Hematopoietic multipotent progenitor cell treated with erythropoietin and hydrocortisone succinate and interleukin-3 and kit ligand, for 4 days (in vitro differentiated cells): ENCODE data around the gene TLE4.
A peak's percentile ranks its signal among the peaks of the same experiment; 100 is the strongest.

ENCODE experiments used
- DNase-seq: peaks from one replicate; pipeline ENCODE4 v3.0.0-alpha.2; 2015

The TLE4 gene

DNA sequence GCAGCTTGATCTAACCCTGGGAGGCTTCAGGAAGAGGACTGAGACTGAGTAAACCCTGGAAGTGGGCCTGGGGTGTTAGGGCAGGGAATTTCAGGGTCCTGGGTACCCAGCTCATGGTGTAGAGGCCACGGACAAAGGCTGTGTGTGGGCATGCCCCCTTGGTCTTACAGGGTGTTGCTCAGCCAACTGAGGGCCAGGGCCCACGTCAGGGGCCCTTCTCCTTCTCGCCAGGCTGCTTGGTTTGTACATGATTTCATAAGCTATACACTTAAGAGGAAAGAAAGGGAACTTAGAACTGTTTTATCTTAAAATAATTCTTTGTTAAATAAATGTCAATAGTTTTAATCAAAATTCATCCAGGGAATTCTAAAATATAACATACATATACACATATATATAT is 95.4 kb downstream of the TLE4 start:
- DNase-seq: no peak

GRCh38 chr9:79667817-79668436 is 96.2 kb downstream of the TLE4 start:
- DNase-seq: no peak

GRCh38 chr9:79668956-79669355 is 97.2 kb downstream of the TLE4 start:
- no peak for DNase-seq

GRCh38 chr9:79670269-79670961 is 98.7 kb downstream of the TLE4 start:
- DNase-seq: no peak

DNA sequence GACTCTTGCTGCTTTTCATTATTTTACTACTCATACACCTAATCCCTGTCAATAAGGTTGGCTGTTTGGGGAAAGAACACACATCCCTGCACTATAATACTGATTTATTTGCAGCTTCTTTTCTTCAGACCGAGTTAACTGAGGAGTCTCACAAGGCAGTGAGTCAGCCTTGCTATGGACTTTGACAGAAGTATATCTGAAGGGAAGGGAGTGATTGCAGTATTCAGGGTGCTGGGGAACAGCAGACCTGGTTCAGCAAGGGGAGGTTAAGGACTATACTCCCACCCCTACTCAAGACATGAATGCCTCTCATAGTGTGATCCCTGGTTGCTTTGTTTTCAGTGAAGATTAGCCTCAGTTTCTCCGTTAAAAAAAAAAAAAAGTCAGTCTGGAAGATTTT is 99.8 kb downstream of the TLE4 start:
- DNase-seq: no peak

- DNase-seq: peak; percentile 15
These were observed 100.5 kb downstream of the TLE4 start for GRCh38 chr9:79672236-79672635.

GRCh38 chr9:79672891-79673290 is 101.1 kb downstream of the TLE4 start:
- DNase-seq: no peak

GRCh38 chr9:79673614-79674013 is 101.8 kb downstream of the TLE4 start:
- peak; percentile 38 for DNase-seq

DNA sequence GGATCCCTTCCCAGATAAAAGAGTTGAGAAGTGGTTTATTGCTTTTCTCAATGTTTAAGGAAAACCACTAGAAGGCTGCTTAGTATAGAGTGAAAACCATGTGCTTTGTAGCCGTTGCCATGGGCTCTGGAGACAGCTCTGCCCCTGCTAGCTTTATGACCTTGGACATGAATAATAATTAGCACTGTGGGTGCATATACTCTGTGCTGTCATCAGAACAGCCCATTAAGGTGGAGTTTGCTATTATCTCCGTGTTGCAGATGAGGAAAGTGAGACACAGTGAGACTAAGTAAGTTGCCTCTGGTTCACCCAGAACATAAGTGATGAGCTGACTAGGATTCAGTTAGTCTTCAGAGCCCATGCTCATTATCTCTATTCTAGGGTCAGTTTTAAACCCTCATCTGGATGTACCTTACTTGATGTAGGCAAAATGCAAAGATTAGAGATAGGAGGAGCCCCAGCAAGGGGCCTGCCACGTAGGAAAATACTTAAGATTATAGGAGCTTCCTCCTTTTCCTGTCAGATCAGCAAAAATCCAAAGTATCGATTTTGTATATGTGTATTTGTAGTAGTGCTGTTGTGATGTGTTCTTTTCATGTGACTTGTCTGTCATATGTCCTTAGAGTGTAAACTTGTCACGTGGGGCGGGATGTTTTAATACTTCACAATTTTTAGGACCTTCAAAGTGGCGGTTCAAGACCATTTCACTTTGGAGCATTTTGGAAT is 102.5 kb downstream of the TLE4 start:
- DNase-seq: peak; percentile 61

DNA sequence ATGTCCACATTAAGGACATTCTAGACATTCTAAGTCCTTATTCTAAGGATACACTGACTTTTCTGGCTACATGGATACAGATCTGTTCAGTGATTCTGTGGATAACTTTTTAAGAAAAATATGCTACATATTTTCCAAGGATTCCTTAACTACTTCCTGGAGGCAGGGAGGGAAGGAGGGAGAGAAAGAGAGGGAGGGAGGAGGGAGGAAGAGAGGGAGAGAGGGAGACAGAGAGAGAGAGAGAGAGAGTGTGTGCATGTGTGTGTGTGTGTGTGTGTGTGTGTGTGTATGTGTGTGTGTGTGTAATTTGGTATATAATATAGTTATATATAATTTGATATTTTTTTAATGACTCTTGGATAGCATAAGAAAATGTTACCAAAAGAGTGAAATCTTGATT is 109.8 kb downstream of the TLE4 start:
- no peak for DNase-seq

- no peak for DNase-seq
These were observed 110.4 kb downstream of the TLE4 start for GRCh38 chr9:79682076-79682736.

DNA sequence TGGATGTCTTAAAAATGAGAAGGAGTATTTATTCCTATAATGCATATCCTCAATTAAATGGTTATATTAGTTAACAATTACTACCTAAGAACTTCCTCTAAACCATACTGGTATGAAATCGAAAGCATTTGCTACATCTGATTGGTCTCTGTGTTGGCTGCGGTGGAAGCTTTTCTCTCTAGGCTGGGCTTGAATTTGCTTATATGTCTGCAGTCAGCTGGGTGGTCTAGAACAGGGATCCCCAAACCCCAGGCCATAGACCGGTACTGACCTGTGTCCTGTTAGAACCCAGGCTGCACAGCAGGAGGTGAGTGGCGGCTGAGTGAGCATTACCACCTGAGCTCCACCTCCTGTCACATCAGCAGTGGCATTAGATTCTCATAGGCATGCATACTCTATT is 112.3 kb downstream of the TLE4 start:
- no peak for DNase-seq

DNA sequence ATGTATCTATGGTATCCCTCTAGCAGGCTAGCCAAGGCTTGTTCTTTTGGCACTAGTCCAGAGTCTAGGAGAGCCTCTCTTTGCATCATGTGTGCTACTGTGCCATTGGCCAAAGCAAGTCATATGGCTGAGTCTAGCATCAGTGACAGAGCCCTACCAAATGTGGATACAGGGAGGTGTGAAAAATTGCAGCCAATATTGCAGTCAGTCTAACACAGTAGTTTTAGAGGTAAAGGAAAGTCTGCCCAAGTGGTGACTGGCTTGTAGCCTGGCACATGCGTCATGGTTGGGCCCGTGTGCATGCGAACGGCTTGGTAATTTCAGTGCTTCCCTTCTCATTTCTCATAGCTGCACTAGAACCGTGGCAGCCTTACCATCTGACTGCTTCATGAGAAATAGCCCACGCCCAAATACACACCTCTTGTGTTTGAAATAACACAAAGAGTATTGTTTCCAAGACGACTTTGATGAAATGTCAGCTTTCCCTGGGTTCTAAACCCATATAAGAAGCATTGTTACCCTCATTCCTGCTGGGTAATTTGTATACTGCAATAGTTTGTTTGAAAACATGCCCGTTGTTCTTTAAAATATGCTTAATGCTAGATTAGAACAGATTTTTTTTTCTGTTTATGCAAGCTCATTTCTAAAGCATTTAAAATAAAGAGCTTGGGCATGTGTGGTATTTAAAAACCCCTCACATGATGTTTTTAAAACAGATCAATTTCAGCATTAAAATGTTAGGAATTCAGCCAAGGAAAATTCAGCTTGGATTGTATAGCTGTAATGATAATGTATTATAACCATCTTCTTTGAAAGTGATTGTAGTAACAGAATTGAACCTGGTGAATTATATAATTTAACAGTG is 113.2 kb downstream of the TLE4 start:
- DNase-seq: no peak

- DNase-seq: no peak
These were observed 113.8 kb downstream of the TLE4 start for GRCh38 chr9:79685577-79685976.

DNA sequence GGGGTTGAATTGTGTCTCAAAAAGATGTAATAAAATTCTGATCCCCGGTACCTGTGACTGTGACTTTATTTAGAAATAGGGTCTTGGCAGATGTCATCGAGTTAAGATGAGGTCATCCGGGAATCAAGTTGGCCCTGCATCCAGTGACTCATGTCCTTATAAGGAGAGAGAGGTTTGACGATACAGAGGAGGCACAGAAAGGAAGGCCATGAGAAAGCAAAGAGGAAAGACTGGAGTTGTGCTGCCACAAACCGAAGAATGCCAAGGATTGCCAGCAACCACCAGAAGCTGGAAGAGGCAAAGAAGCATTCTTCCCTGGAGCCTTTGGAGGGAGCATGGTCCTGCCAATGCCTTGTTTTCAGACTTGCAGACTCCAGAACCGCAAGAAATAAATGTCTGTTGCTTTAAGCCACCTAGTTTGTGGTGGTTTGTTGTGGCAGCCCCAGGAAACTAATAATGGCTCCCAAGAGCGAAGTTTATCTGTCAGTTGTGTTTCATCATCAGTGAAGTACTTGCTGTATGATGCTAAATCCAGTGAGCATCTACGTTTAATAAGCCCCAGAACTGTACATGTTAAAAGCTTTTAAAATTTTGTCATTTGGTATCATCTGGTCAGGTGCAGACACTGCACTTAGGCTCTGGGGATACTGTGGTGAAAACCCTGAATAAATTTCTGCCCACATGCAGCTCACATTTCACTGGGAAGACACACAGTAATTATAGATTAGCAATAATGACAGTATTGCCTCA is 114.8 kb downstream of the TLE4 start:
- DNase-seq: no peak

DNA sequence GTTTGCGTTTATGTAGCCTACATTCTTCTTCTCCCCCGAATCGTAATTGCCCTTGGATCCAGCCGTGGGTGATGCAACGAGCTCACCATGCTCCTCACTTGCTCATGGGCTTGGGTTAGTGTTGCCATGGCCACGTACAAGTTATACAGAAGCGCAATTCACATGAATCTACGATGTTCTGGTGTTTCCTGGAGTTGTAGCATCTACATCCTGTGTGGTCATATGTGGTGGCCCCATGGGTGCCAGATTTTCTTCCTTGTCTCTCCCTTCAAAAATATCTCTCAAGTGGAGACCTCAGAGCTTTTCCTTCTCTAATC is 115.3 kb downstream of the TLE4 start:
- peak; percentile 70 for DNase-seq

GRCh38 chr9:79688363-79688762 is 116.6 kb downstream of the TLE4 start:
- no peak for DNase-seq

DNA sequence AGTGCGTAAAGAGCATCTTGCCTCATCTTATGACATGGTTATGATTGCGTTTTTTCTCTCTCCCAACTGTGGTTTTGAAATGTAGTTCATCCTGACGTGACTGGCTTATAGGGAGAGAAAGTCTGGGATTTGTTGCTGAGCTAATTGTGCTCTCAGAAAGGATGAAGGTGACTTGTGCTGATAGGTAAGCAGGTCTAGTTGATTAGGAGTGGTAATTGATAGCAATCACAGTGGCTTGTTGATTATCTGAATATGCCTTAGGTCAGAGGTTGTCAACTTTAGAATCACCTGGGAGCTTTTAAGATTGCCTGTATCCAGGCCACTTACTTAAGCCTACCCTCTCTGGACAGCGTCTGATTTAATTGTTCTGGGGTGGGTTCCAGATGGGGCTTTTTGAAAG is 117.8 kb downstream of the TLE4 start:
- DNase-seq: no peak

DNA sequence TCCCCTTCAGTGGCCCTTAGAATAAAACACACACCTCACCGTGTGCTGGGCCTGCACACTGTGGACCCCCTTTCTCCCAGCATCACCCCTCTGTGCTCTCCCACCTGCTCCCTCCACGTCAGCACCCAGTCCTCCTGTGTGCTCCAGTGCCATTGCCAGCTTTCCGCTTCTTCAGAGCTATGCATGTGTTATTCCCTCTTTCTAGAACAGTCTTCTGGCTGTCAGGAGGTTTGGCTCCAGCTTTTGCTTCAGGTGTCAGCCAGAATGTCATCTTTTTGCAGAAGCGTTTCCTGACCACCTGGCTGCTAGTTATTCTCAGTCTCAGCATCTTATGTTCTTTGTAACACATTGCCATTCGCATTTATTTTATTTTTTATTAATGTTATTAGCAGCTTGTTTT is 119.7 kb downstream of the TLE4 start:
- DNase-seq: no peak

DNA sequence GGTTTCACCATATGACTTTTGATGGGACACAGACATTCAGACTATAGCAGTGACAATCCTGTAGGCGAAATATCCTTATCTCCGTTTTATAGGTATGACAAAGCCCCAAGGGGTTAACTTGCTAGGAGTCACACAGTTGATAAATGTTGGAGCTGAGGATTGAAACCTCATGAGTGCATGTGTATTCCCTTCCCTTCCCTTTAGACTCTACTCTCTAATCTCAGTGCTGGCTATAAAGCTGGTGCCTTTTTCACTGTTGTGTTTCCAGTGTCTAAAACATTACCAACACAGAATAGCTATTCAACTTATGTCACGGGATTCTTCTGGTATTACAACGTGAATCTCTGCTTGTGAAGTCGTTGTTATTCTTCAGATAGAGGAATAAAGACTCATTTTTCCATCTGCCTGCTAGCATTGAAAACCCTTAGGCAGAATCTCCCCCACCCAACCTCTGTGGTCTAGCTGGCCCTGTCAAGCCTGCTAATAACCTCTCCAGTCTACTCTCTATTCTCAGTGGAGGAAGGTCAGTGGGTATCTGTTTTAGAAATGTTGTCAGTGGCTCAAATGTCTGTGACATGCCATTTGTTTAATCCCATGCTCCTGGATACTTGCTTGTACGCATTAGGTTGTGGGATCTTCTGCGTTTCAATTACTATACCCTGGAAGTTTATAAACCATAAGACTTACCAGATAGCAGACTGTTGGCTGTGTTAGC is 121.2 kb downstream of the TLE4 start:
- DNase-seq: no peak

DNA sequence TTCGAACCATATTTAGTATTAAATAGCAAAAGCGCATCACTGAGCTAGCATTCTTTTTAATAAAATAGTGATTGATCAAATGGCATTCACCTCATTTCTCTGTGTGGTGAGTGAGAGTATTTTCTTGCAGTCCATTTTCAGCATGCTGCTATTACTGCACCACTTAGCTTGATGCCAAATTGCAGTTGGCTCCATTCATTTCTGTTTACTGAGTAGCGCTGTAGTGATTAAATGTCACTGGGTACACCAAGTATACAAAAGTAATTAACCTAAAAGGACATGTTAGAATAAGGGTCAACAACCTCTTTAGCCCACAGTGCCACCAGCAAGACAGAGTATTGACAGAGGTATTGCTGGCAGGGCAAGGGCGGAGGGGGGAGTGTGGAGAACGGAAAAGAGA is 122.0 kb downstream of the TLE4 start:
- DNase-seq: no peak

DNA sequence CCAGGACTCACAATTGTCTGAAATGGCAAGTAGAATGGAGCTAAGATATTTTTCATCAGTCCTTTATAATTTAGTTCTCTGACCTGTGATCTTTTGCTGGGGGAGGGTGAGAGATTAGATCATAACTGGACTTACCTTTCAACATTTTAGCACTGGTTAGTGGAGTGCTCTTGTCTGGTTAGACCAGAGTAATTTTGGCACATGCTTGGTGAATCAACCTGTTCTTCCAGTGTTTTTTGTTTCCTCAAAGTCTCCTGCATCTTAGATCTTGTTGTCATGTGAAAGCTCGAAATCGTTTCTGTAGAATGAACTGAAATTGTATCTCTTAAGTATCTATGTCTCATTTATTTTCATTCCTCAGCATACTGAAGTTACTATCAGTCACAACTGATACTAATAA is 122.4 kb downstream of the TLE4 start:
- DNase-seq: no peak
